Suprapubic skin (tissue), 4 donors: ENCODE measurements around the gene DPY19L3.

Experiments
- EP300 ChIP-seq: sonication (generic); formaldehyde crosslinking; IDR thresholded peaks from one replicate; pipeline ENCODE4 v1.6.1; 2017; ENCODE audit warnings: antibody characterized with exemption
- POLR2A ChIP-seq, 2 donors: fragments of 450-650 bp; IDR thresholded peaks; one replicate each; pipeline ENCODE4 v1.6.1; 2017; ENCODE audit warnings: antibody characterized with exemption in 2 of 2, mild to moderate bottlenecking in 2 of 2, moderate library complexity in 2 of 2
- POLR2AphosphoS5 ChIP-seq, 3 donors: sonication (generic); formaldehyde crosslinking; IDR thresholded peaks; one replicate each; pipeline ENCODE4 v1.6.1; 2017; ENCODE audit warnings: antibody characterized with exemption in 3 of 3
- TF ChIP-seq, protein P1 (sequence below), 2 donors: fragments of 200-600 bp in 1 of 2; fragments of 450-650 bp in 1 of 2; sonication (generic) in 1 of 2; IDR thresholded peaks; one replicate each; pipeline ENCODE4 v1.5.1; 2016 to 2019; ENCODE audit warnings: antibody characterized with exemption in 2 of 2, mild to moderate bottlenecking in 1 of 2, moderate library complexity in 1 of 2

DNA sequence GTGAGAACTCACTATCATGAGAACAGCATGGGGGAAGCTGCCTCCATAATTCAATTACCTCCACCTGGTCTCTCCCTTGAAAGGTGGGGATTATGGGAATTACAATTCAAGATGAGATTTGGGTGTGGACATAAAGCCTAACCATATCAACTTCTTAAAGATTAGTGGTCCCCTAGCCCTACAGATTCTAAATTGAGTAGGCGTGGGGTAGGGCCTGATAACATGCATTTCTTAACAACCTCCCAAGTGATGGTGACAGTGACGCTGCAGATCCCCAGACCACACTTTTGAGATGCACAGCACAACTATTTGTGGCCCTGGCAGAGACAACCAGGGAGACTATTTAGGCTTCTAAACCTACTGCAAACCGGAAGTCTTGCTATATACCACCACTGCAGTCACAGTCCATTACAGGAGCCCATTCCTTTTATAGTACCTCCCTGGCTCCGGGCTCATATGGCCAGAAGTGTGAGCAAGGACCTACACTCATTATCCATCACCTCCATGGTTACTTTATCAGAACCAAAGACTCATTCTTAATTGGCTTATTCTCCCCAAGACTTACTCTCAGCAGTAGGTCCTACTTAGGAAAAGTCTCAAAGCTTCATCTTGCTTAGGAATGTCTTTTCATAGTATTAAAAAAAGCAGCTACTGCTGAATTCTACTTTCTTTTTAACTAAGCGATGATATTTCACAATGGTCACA is 2.1 kb upstream of the DPY19L3 start:
- TF ChIP-seq, protein P1, sequence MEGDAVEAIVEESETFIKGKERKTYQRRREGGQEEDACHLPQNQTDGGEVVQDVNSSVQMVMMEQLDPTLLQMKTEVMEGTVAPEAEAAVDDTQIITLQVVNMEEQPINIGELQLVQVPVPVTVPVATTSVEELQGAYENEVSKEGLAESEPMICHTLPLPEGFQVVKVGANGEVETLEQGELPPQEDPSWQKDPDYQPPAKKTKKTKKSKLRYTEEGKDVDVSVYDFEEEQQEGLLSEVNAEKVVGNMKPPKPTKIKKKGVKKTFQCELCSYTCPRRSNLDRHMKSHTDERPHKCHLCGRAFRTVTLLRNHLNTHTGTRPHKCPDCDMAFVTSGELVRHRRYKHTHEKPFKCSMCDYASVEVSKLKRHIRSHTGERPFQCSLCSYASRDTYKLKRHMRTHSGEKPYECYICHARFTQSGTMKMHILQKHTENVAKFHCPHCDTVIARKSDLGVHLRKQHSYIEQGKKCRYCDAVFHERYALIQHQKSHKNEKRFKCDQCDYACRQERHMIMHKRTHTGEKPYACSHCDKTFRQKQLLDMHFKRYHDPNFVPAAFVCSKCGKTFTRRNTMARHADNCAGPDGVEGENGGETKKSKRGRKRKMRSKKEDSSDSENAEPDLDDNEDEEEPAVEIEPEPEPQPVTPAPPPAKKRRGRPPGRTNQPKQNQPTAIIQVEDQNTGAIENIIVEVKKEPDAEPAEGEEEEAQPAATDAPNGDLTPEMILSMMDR (IDR thresholded peaks at IDR 0.05) = no peak
- TF ChIP-seq POLR2A (IDR thresholded peaks at IDR 0.05) = no peak
- TF ChIP-seq EP300 = no peak
- TF ChIP-seq POLR2AphosphoS5 (IDR thresholded peaks at IDR 0.05) = no peak
